ENCODE results near the gene LY86.
A peak's percentile ranks its signal among the peaks of the same experiment; 100 is the strongest.
"Not testable (repeated sequence)": the region's sequence is repeated elsewhere in the genome, so short reads cannot be mapped to it uniquely, and the experiment has no call there.

Gene LY86

DNA sequence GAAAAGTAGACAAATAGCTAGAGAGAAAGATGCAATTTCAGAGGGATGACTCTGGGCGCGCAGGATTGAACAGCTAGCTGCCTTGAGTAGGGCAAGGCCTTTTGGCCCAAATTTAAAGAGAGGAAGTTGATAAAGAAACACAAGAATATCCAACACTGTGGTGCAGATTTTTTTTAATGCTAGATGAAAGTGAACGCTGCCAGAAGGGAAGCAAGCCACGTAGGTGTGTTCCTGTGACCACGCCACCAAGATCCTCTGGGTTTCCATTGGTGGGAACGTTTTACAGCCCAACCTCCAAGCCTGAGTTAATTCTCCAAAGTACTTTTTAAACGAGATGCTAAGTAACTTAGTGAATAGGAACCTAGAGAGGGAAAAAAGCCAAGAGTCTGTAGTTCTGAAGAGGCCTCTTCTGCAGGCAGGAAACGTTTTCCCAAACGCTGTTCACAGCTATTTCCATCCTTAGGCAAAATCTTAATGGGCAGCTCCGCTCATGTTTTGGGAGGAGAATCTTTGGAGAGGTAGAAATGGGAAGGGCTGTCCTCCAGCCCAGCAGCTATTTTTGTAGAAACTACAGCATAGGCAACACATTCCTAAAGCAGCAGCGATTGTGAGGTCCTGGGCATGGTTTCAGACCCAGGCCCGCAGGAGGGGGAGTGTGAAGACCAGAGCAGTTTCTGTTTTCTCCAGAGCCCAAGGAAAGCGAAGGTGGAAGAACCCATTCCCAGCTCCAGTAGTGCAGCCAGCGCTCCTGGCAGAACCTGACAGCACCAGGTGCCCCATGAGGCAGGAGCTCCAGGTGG lies 8.2 kb downstream of the LY86 start:
- DNase-seq = no peak

DNA sequence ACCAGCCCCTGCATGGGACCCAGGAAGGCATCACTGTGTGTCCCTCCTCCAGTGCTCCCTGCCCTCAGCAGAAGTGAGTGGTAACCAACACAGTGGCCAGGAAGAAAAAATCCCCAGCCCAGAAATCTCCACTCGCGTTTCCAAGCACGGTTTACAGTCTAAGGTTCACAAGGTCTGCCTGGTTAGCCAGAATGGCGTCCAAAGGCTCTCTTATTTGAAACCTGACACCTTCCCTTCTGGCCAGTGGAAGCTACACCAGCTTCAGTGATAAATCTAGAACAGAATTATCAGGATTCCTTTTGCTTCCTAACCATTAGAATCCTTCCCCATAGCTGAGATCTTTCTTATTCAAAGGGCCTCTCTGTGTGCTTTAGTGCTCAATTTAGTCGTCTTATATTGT lies 9.2 kb downstream of the LY86 start:
- no peak for DNase-seq

DNA sequence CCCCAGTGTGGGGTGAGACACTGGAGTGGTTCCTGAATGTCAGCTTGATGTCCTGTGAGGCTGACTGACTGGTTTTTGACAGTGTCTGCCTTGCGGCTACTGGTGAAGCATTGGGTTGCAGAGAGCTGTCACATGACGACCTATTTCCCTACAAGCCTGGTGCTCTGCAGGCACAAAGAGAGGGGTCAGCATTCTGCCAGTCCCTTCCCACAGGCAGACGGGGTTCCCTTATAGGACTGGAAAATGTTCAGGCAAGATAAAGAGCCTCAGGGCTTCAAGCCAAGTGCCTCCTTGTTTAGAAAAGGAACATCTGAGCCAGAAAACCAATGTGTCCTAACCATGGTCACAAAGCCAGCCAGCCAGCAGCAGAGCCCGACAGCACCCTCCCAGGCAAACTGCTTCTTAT lies 11.0 kb downstream of the LY86 start:
- DNase-seq = no peak

DNA sequence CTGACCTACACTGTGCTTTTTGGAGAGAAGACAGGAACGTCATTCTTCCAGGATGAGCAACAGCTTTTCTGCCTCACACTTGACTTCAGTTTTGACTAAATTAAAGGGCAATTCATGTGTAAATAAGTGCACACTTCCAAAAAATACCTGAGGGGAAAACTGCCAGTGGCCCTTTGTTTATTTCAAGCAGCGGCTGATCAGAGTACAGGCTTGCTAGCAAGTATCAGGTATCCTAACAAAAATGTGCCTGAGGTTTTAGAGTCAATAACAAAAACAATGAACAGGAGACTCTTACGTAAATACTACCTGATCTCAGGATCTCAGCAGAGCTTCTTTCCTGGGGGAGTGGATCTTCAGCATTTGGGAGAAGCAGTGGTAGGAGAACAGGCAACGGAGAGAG lies 12.4 kb downstream of the LY86 start:
- no peak for DNase-seq

DNA sequence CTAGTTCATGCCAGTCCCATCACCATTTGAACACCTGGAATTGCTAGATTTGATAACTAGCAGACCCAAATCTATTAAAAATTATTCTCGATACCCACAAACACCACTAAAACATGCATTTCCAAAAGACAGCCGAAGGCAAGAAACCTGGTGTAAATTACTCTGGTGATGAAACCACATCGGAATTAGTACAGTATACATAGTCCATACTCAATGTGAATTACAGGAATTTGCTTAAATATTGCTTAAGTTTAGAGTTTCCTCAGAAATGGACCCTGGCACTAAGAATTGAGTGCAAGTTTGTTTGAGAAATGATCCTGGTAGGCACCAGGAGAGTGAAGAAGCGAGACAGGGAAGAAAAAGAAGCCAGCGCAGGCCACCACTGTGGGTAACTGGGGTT lies 13.7 kb downstream of the LY86 start:
- no peak for DNase-seq

DNA sequence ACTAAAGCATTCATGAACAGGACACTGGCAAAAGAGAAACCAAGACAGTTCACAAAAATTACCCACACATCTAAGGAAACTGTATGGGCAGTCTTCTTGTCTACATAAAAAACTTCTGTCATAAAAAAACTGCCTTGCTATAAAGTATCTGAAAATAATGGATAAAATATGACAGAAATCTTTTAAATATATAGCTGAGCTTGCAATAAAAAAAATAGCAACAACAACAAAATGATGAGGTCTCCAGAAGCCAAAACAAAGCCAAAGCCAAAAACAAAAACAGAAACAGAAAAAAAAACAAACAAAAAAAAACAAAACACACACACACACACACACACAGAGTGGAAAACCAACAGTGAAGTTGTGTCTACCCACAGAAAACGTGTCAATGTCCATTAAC lies 14.8 kb downstream of the LY86 start:
- no peak for DNase-seq

DNA sequence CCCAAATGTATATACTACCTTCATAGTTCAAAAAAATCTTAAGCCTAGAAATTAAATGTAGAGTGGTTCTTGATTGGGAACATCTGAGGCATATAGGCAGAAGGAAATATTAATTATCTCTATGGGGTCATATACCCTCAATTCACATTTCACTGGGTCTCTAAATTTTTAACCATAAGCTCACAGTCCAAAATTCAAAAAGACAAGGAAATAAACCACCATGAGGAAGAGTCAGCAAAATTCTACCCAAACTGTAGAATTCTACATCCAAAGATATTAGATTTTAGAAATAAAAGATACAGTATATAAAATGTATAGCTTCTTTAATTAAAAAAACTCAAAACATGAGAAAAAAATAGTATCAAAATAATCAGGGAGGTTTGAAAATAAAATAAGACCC lies 15.5 kb downstream of the LY86 start:
- no peak for DNase-seq

DNA sequence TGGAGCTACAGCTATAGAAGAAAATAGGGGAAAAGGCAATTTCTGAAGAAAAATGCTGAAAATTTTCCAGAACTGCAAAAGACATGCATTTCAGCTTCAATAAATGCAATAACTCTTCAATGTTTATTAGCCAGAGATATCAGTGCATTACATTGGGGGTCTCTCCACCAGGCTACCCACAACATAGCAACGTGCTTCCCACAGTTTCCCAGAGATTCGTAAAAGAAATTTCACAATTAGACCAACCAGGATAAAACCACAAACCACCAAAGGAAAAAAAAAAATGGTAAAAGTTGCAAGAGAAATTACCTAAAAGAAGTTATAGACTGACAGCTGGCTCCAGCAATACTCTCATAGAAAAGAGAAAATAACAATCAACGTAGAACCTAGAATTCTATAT lies 16.0 kb downstream of the LY86 start:
- DNase-seq = no peak

DNA sequence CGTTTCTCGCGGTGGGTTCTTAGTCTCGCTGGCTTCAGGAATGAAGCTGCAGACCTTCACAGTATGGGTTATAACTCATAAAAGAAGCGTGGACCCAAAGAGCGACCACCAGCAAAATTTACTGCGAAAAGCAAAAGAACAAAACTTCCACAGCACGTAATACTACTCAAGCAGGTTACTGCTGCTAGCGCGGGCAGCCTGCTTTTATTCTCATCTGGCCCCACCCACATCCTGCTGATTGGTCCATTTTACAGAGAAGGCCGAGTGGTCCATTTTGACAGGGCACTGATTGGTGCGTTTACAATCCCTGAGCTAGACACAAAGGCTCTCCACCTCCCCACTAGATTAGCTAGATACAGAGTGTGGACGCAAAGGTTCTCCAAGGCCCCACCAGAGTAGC lies 17.4 kb downstream of the LY86 start:
- DNase-seq = no peak

DNA sequence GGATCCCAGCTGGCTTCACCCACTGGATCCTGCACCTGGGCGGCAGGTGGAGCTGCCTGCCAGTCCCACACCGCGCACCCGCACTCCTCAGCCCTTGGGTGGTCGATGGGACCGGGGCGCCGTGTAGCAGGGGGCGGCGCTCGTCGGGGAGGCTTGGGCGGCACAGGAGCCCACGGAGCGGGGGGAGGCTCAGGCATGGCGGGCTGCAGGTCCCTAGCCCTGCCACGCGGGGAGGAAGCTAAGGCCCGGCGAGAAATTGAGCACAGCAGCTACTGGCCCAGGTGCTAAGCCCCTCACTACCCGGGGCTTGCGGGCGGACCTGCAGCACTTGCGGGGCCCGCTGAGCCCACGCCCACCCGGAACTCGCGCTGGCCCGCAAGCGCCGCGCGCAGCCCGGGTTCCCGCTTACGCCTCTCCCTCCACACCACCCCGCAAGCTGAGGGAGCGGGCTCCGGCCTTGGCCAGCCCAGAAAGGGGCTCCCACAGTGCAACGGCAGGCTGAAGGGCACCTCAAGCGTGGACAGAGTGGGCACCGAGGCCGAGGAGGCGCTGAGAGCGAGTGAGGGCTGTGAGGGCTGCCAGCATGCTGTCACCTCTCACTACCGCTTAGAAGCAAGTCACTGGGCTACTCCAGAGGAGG lies 18.0 kb downstream of the LY86 start:
- DNase-seq = not testable (repeated sequence)

DNA sequence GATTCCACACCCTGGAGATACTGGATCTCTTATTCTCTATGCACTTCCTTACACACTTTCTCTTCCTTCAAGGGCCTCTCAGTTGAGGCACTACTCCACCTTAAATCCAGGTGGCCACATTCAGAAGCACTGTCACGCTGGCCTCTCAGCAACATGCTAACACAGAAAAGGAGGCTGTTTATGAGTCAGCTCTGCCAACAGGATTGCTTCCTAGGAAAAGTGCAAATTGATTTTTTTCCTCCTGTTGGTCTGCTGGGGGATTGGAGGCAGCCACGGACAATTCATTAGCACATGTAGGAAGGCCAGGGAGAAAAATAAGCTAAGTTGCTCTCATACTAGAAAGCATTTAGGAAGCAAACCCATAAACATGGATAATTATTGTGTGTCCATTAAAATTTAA lies 20.9 kb downstream of the LY86 start:
- DNase-seq = no peak

DNA sequence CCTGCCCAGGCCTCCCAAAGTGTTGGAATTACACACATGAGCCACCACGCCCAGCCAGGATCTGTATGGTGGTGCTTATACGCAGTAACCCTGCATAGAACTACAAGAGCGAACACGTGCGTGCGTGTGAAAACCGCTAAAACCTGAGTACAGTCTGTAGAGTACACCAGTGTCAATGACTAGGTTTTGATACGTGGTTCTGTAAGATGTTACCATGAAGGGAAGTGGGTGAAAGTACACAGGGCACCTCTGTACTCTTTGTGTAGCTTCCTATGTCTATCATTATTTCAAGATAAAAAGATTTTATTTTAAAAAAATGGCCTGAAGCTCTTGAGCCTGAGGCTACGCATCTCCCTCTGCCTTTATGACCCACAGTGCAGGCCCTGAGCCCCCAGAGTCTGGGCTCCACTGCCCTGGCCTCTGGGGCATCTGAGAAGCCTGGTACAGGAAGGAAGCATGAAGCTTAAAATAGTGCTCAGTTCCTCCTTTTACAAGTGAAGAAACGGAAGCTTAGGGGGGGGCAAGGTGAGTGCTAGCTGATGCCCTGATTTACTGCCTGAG lies 21.6 kb downstream of the LY86 start:
- DNase-seq = peak; percentile 30

DNA sequence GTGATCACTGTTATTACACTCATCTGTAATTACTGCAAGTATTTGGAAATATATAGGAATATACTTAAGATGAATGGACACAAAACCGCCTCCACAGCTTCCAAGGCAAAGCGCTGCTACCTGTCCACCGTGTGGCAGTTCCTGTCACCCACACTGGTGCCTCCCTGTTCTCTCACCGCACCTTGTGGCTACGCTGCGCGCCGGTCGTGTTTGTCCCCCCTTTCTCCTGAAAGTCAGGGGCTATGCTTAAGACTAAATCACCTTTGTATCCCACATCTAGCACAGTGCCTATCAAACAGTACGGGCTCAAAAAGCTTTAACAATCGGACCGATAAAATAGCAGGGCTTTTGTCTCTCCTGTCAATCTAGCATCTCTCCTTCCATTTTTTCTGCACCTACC lies 23.0 kb downstream of the LY86 start:
- DNase-seq = no peak

DNA sequence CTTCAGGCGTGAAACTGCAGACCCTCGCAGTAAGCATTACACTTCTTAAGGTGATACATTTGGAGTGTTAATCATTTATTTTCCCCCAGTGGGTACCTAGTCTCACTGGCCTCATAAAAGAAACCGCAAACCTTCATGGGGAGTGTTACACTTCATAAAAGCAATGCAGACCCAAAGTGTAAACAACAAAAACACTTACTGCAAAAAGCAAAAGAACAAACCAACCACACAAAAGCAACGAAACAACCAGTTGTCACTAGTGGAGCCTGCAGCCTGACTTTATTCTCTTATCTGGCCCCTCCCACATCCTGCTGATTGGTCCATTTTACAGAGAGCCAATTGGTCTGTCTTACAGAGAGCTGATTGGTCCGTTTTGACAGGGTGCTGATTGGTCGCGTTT lies 23.8 kb downstream of the LY86 start:
- no peak for DNase-seq

DNA sequence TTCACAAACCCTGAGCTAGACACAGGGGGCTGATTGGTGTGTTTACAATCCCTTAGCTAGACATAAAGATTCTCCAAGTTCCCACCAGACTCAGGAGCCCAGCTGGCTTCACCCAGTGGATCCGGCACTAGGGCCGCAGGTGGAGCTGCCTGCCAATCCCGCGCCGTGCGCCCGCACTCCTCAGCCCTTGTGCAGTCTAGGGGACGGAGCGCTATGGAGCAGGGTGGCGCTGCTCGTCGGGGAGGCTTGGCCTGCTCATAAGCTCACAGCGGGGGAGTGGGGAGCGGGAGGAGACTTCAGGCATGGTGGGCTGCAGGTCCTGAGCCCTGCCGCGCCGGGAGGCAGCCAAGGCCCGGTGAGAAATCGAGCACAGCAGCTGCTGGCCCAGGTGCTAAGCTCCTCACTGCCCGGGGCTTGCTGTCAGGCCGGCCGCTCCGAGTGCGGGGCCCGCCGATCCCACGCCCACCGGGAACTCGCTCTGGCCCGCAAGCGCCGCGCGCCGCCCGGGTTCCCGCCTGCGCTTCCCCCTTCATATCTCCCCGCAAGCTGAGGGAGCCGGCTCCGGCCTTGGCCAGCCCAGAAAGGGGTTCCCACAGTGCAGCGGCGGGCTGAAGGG lies 24.7 kb downstream of the LY86 start:
- not testable (repeated sequence) for DNase-seq

DNA sequence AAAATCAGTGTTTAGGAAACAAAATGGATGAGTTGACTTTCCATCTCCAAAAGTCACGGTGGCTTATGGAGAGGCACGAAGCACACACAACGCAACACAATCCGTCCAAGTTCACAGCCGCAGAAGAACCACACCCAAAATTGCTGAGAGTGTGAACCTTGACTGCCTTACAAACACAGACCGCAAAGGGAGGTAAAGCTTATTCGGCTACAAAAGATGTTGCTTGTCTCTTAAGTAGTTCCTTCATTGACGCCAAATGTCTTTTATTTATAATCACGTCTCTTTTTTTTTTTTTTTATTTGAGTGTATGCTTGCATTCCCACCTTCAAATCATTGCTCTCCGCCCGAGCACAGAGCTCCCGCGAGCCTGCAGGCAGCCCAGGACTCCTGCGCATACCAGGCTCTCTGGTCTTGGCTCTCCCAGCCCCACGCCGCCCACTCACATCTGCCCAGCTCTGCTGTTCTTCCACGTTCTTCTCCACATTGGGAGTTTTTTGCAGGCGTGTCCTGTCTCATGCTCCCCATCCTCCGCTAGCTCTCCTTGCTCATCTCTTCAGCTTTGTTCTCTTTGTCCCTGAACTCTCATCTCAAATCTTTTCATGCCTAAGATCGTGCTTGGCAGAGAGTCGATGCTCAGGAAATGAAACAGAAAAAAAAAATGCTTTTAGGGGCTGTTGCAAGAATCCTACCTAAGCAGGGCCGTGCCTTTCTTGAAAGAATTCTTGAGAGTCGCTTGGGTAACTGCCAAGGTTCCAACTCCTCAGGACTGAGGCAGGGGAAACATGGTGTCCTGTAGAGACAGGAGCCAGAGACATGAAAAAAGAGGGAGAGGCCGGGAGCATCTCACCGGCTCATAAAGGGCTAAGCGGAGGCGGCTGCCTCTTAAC lies 25.8 kb downstream of the LY86 start:
- peak; percentile 23 for DNase-seq

DNA sequence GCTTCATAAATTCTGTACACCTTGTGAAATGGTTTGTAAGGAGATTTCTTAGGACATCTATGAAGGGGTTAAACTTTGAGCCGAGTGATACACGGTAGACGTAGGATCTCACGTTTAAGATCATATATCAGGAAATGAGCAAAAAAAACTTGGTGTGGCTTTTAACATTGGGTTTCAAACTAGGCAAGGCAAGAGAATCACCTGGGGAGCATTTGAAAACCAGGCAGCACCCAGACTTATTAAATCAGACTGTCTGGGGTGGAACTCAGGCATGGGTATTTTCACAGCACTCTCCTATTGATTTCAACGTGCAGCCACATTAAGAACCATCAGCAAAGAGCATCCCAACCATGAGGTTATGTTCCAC lies 26.4 kb downstream of the LY86 start:
- no peak for DNase-seq

DNA sequence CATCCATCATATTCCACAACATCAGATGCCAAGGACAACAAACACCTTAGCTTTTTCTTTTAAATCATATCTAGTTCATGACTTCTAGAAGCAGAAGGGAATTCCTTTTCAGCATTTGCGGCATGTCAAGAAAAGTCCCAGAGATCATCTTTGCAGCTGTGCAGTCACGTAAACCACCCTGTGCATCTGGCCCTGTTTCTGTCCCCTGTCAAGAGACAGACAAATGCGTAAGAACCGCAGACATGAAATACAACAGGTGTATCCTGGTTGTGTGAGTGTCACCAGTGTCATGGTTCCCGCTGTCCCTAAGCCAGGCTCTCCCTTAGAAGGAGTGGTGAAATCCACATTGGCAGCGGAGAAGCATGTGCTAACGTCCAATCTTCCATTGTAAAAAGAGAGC lies 28.1 kb downstream of the LY86 start:
- DNase-seq = no peak

DNA sequence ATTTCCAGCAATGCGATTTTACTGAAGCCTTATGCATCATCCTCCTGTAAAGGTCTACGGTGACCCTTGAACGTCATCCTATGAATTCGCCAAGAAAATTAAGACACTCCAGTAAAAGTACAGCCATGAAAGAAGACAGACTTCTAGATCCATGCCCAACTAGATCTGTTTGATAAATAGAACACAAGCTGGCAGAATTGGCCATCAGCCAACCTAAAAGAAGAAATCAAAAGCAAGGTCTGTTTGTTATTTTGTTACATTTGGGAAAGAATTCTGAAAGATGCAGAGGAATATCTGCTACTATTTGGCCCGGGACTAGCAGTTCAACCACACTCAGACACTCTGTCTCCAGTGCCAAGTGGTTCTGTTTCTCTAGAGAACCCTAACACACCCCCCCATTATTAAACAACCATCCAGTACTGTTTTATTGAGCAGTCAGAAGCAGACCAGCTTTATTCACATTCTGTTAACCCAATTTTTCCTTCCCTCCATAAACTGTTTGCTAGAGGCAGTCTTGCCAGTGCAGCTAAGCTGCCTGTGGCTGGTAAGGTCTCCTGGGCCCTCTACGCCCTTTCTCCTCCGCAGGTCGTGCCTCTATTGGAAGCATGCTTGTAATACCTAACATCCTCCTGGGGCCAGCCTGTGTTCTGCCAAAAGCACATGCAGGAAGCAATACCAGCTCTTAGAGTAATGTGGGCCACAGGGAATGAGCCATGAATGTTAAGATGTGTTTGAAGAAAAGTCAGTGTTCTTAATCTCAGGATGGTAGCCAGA lies 30.7 kb downstream of the LY86 start:
- DNase-seq = no peak

DNA sequence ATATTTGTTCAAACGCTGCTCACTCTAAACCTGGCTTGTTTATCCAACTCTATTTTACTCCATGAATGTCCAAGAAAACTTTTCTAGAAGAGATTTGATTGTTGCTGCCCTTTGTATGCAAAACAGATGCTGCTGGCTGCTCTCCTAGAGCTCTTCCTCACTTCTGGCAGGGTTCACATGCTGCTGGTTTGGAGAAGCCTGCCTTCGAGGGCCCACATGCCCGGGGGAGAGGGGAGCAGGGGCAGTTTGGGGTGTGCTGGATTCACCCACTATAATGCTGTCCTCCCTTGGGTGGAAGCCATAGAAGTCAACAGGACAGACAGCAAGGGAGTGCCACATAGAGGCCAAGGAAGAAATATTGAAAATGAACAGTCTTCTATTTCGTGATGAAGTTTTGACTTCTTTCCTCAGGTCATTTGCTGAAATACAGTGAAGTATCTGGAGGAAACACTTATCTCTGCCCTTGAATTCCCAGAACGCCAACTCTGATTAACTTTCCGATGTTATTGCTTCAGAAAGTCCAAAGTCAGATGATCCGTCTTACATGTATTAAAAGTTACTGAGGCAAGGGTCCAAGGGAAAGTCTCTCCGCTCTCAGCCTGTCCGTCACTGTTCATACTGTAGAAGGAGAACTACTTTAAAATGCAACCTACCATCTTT lies 32.4 kb downstream of the LY86 start:
- no peak for DNase-seq

DNA sequence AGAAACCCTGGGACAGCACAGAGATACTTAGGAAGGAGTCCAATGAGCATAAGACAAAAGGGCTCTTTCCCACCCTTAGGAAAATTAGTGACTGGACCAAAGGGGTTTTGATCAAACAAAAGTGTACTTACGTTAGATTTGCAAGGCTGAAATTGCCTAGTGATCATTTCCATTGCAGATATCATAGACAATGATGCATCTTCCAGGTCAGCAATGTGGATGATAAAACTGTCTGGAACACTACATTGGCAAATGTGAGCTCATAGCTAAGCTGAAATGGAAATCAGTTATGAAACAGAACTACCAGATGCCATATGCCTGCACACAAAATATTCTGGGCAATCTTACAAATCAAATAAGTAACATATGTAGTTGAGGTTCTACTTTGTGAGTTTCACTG lies 34.0 kb downstream of the LY86 start:
- no peak for DNase-seq

DNA sequence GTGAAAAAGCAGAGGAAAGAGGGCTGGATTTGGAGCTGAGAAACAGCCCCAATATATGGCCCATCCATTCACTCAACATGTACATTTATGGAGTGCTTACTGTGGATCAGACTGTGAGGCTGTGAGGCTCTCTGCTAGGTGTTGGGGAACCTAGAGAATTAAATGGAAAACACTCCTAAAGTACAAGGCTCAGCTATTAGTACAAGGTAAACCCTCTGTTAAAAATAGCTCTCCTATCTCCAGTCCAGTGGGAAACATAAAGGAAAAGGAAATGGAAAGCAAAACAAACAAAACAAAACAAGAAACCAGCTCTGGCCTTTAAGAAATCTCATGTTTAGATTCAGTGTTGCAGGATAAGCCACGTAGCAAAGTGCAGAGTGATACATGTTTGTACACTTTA lies 35.0 kb downstream of the LY86 start:
- DNase-seq = no peak
